Karpas-422 (cell line): ENCODE measurements around the gene PRKAG2. TPM values are rescaled to one million over a fixed set of nuclear protein-coding genes. Genes with fewer than 3 reads are reported as not detected.

Experiments used
- DNase-seq: peaks from one replicate; pipeline ENCODE4 v3.0.0-alpha.2; 2015
- H2AFZ ChIP-seq: fragments of 200-600 bp; sonication (generic); 2 replicates; pipeline ENCODE4 v1.6.1; 2014; ENCODE audit warnings: antibody characterized with exemption, low read length, mixed read lengths
- H3K27ac ChIP-seq: fragments of 200-600 bp; sonication (generic); 2 replicates; pipeline ENCODE4 v1.5.1; 2014; ENCODE audit warnings: mild to moderate bottlenecking, low read length, moderate library complexity
- H3K27me3 ChIP-seq: fragments of 200-600 bp; sonication (generic); 2 replicates; pipeline ENCODE4 v1.6.1; 2014; ENCODE audit warnings: low read length, mixed read lengths
- H3K36me3 ChIP-seq: fragments of 200-600 bp; sonication (generic); 2 replicates; pipeline ENCODE4 v1.6.1; 2014; ENCODE audit warnings: low read length, mixed read lengths; ENCODE audit not compliant: insufficient read depth
- H3K4me1 ChIP-seq: fragments of 200-600 bp; sonication (generic); 2 replicates; pipeline ENCODE4 v1.6.1; 2014; ENCODE audit warnings: mild to moderate bottlenecking, low read length, mixed read lengths
- H3K4me2 ChIP-seq: fragments of 200-600 bp; sonication (generic); 2 replicates; pipeline ENCODE4 v1.6.1; 2014; ENCODE audit warnings: low read length, low read depth, mild to moderate bottlenecking; ENCODE audit not compliant: poor library complexity, severe bottlenecking
- H3K4me3 ChIP-seq: fragments of 200-600 bp; sonication (generic); 2 replicates; pipeline ENCODE4 v1.5.1; 2014; ENCODE audit warnings: mild to moderate bottlenecking, antibody characterized with exemption, low read length, mixed read lengths
- H3K79me2 ChIP-seq: fragments of 200-600 bp; sonication (generic); 2 replicates; pipeline ENCODE4 v1.6.1; 2014; ENCODE audit warnings: mild to moderate bottlenecking, low read length, mixed read lengths
- H3K9ac ChIP-seq: fragments of 200-600 bp; sonication (generic); 2 replicates; pipeline ENCODE4 v1.6.0; 2014; ENCODE audit warnings: low read length
- H3K9me2 ChIP-seq: fragments of 200-600 bp; sonication (generic), shearing (Covaris generic); replicated peaks from 2 replicates; pipeline ENCODE4 v1.6.0; 2014; ENCODE audit warnings: mild to moderate bottlenecking, low read length, moderate library complexity; ENCODE audit not compliant: insufficient read depth
- H3K9me3 ChIP-seq: fragments of 300-700, 200-600 bp; sonication (generic); 2 replicates; pipeline ENCODE4 v1.6.1; 2014; ENCODE audit warnings: low read length, mixed read lengths
- H4K20me1 ChIP-seq: fragments of 200-600 bp; sonication (generic); 2 replicates; pipeline ENCODE4 v1.6.1; 2014; ENCODE audit warnings: mild to moderate bottlenecking, antibody characterized with exemption, low read length, low read depth; ENCODE audit not compliant: insufficient read depth
- total RNA-seq: library from RNA; depleted of rRNA; stranded (reverse); fragments of >200 nt; shearing (Covaris generic); gene quantifications from 2 replicates; pipeline ENCODE4 v1.2.3, GENCODE V29; 2014; ENCODE audit warnings: low replicate concordance

PRKAG2 gene
- total RNA-seq, 1 experiment from 2014 or later = 6.3 TPM

DNA sequence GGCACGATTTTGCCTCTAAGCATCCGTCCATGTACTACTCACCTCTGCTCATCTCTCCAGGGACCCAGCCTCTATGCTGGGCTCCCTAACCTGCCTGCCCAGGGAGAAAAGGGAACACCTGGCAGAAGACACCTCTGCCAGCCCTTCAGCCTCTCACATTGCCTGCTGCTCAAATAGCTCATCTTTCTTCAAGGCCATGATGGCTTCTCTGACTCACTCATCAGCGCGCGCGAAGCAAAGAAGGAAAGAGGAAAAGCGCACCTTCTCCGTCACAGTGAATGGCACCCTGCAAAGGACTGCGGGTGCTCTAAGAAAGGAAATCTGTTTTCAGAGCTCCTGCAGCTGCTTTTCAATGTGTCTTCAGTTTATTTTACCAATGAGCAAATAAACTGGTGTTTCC lies 174.0 kb downstream of the PRKAG2 start:
- Histone ChIP-seq H3K4me3 (no peak overlapping the region), H4K20me1 (peaks cover 7% of the 10 kb centered on the region; the same call in 1 of the 2 replicates)

DNA sequence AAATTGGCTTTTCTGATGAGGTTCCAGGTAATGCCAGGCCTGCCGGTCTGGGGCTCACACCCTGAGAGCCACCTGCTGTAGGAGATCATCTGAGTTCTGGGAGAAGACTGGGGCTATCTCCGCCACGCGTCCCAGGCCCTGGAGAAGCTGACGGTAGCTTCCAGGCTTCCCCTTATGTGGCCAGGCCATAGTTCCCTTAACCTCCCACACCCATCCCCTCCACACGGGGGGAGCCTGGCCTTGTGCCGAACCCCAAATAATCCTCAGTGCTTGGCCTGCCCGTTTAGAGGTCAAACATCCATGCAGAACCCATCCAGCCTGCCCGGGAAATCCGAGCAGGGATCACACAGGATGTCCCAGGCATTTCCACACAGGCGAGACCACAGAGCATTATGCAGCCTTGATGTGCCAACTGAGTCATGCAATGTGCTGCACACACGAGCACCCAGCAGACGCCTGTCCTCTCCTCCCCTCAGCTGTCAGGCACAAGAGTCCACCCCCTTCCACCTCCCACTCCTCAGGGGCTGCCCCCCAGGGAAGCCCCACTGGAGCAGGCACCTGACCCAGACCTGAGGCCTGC lies 176.2 kb downstream of the PRKAG2 start:
- H3K9me3 ChIP-seq = no peaks in the 10 kb centered on the region
- no peaks in the 10 kb centered on the region for H3K79me2 ChIP-seq
- no peak overlapping the region for H3K4me2 ChIP-seq
- no peak overlapping the region for H3K27ac ChIP-seq
- no peak overlapping the region for H3K9ac ChIP-seq
- H4K20me1 ChIP-seq = peaks cover 13% of the 10 kb centered on the region; the same call in 1 of the 2 replicates
- DNase-seq = no peak
- no peaks in the 10 kb centered on the region for H3K9me2 ChIP-seq
- no peaks in the 10 kb centered on the region for H3K27me3 ChIP-seq
- no peak overlapping the region for H3K4me3 ChIP-seq
- H3K36me3 ChIP-seq = no peaks in the 10 kb centered on the region
- H3K4me1 ChIP-seq = peaks cover 38% of the 10 kb centered on the region
- no peak overlapping the region for H2AFZ ChIP-seq

More for the DNA sequence above, 174.0 kb downstream of the PRKAG2 start:
- H3K4me2 ChIP-seq = no peak overlapping the region
- DNase-seq = no peak
- H3K4me1 ChIP-seq = peaks cover 48% of the 10 kb centered on the region
- no peak overlapping the region for H3K27ac ChIP-seq
- no peaks in the 10 kb centered on the region for H3K27me3 ChIP-seq
- H3K79me2 ChIP-seq = no peaks in the 10 kb centered on the region
- no peaks in the 10 kb centered on the region for H3K9me2 ChIP-seq
- no peak overlapping the region for H2AFZ ChIP-seq
- H3K9me3 ChIP-seq = no peaks in the 10 kb centered on the region
- no peak overlapping the region for H3K9ac ChIP-seq
- H3K36me3 ChIP-seq = no peaks in the 10 kb centered on the region

DNA sequence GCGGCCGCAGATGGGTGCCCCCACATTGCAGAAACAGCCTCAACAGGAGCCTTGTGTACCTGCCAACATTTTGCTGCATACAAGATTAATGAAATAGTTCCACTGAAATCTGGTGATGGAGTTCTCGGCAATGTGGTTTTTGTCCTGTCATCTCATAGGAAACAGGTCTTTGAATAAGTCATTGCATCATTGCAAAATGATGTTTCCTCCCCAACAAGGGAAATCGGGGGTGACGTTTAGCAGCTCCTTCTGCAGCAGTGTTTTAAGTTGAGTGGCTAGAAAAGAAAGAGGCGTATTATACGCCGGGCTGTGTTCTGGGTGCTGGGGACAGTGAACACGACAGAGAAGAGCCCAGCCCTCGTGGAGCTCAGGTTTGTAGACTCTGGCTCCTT lies 177.0 kb downstream of the PRKAG2 start:
- H2AFZ ChIP-seq = no peak overlapping the region
- no peak overlapping the region for H3K9ac ChIP-seq
- H3K36me3 ChIP-seq = no peaks in the 10 kb centered on the region
- no peak overlapping the region for H3K4me2 ChIP-seq
- peaks cover 13% of the 10 kb centered on the region; the same call in 1 of the 2 replicates for H4K20me1 ChIP-seq
- no peaks in the 10 kb centered on the region for H3K79me2 ChIP-seq
- no peaks in the 10 kb centered on the region for H3K9me3 ChIP-seq
- H3K9me2 ChIP-seq = no peaks in the 10 kb centered on the region
- H3K4me3 ChIP-seq = no peak overlapping the region
- DNase-seq = no peak
- no peak overlapping the region for H3K27ac ChIP-seq
- H3K4me1 ChIP-seq = peaks cover 30% of the 10 kb centered on the region
- H3K27me3 ChIP-seq = no peaks in the 10 kb centered on the region

DNA sequence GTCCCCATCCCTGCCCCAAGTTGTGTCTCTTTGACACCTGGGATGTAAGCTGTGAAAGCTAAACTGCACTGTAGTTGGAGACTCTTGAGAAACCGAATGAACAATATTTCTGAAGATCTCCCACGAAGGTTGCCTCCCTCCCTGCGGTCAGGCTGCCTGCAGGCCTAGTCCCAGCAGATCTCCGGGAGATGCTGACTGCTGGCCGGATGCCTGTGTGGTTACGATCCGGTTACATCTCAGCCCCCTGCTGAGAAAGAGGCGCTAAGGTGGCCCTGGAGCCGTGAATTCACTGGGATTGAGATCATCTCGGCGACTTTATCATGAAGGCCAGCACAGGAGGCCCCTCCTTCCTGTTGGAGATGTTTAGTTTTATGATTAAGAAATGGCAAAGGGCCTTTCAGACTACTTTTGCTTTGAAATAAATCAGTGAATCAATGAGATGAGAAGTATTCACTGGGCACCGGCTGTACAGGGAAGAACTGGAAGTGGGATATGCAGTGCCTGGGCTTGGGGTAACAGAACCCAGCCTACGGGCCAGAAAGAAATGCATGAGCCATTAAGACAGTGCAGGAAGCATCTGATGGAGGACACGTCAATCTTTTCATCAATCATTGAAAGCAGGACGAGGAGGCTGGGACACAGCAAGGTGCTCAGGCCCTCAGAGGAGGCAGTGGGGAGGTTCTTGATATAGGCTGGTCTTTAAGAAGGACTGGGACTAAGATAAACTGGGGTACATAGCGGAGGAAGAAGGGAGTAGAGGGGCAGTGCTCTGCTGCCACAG lies 177.6 kb downstream of the PRKAG2 start:
- Histone ChIP-seq H3K9ac (no peak overlapping the region), H2AFZ (no peak overlapping the region), H3K79me2 (no peaks in the 10 kb centered on the region), H3K36me3 (no peaks in the 10 kb centered on the region), H3K9me3 (no peaks in the 10 kb centered on the region), H4K20me1 (peaks cover 13% of the 10 kb centered on the region; the same call in 1 of the 2 replicates), H3K27me3 (no peaks in the 10 kb centered on the region), H3K4me2 (no peak overlapping the region), H3K4me1 (peaks cover 26% of the 10 kb centered on the region), H3K27ac (no peak overlapping the region), H3K9me2 (no peaks in the 10 kb centered on the region), H3K4me3 (no peak overlapping the region)
- no peak for DNase-seq

DNA sequence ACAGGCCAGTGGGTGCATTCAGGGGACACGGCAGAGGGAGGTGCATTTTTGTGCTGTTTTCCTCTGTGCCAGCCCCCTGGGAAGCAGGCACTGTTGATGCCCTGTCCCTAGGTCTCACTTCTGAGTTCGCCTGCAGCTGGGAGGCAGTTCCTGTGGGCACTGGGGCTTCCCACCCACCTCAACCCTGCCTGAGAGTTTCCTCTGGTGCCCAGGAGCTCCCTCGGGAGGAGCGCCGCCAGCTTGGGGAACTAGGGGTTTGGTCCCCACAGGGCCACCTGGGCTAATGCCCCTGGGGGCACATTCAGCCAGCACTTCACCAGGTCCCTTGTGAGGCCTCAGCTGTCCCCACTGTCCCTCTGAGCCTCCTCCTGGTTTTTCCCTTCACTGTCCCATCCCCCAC lies 179.0 kb downstream of the PRKAG2 start:
- DNase-seq = peak; percentile 56
- Histone ChIP-seq H3K27ac (no peak overlapping the region), H3K4me1 (peaks cover 23% of the 10 kb centered on the region), H2AFZ (no peak overlapping the region), H3K9me2 (no peaks in the 10 kb centered on the region), H3K36me3 (no peaks in the 10 kb centered on the region), H3K27me3 (no peaks in the 10 kb centered on the region), H3K9ac (no peak overlapping the region), H3K79me2 (no peaks in the 10 kb centered on the region), H3K9me3 (no peaks in the 10 kb centered on the region), H3K4me2 (peak overlapping the region; percentile 32), H4K20me1 (peaks cover 13% of the 10 kb centered on the region; the same call in 1 of the 2 replicates), H3K4me3 (peak overlapping the region; percentile 8; the same call in 1 of the 2 replicates)

DNA sequence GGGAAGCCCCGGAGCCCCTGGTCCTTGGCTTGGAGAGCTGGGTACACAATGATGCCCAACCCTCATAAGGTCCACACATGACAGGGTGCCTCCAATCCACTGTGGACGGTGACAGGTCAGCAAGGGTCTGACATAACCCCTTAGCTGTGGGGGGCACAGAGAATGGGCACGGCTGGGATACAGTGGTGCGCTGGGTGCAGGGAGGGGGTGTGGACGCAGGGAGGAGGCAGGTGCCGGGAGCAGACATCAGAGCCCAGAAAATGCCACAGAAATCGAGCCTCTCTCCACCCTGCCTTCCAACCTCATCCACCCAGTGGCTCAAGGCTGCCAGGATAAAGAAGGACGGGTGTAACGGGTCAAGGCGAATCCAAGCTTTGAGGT lies 179.4 kb downstream of the PRKAG2 start:
- no peak for DNase-seq
- Histone ChIP-seq H3K27ac (no peak overlapping the region), H4K20me1 (peaks cover 13% of the 10 kb centered on the region; the same call in 1 of the 2 replicates), H2AFZ (no peak overlapping the region), H3K9ac (no peak overlapping the region), H3K4me1 (peaks cover 23% of the 10 kb centered on the region), H3K4me3 (peak overlapping the region; percentile 8; the same call in 1 of the 2 replicates), H3K79me2 (no peaks in the 10 kb centered on the region), H3K9me3 (no peaks in the 10 kb centered on the region), H3K9me2 (no peaks in the 10 kb centered on the region), H3K27me3 (no peaks in the 10 kb centered on the region), H3K36me3 (no peaks in the 10 kb centered on the region), H3K4me2 (peak overlapping the region; percentile 32)

DNA sequence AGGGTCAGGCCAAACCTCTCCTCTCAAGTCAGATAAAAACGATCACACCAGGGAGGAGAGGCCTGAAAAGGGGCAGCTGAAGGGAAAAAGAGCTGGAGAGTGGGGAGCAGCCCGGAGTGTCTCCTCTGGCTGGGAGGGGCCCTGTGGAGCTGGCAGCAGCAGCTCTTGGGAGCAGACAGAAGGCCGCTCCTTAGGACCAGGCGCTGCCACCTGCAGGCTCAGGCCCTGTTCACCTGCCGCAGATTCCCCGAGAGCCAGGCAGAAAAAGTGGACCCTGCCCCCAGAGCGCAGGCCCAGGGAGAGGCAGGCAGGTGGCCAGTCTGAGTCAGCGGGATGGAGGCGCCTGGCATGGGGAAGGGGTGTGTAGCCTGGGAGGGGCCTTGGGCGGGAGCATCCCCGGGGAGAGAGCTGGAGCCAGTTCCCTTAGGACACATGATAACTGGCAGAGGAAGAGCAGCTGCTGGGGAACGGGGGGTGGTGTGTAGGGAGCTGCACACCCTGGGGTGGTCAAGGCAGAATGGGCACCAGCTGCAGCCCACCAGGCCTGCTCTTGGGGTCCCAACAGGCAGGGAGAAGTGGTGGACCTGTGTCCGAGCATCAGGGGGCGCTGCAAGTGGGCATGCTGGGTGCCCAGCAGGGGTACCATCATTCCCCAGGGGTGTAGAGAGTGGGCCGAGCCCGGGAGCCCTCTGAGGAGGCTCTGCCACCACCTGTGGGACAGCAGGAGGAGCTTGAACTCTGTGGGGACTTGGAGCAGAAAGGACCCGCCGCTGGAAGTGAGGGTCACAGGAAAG lies 180.0 kb downstream of the PRKAG2 start:
- no peaks in the 10 kb centered on the region for H3K9me3 ChIP-seq
- peaks cover 23% of the 10 kb centered on the region for H3K4me1 ChIP-seq
- H3K4me3 ChIP-seq = no peak overlapping the region
- no peak overlapping the region for H3K27ac ChIP-seq
- no peak overlapping the region for H3K9ac ChIP-seq
- DNase-seq = no peak
- H3K79me2 ChIP-seq = no peaks in the 10 kb centered on the region
- no peaks in the 10 kb centered on the region for H3K9me2 ChIP-seq
- no peak overlapping the region for H3K4me2 ChIP-seq
- no peak overlapping the region for H2AFZ ChIP-seq
- H3K36me3 ChIP-seq = no peaks in the 10 kb centered on the region
- peaks cover 13% of the 10 kb centered on the region; the same call in 1 of the 2 replicates for H4K20me1 ChIP-seq
- H3K27me3 ChIP-seq = no peaks in the 10 kb centered on the region
